Nephron (organoid): ENCODE results near the gene OCA2.

ENCODE experiments used
- H3K27ac Mint-ChIP-seq, 3 experiments: 2 replicates each; pipeline ENCODE4 v1.8.0; 2020; ENCODE audit warnings: mixed read lengths in 3 of 3, mild to moderate bottlenecking in 2 of 3, moderate library complexity in 1 of 3
- H3K27me3 Mint-ChIP-seq: 2 replicates; pipeline ENCODE4 v1.8.0; 2021; ENCODE audit warnings: low read depth, mild to moderate bottlenecking, moderate library complexity, mixed read lengths
- H3K36me3 Mint-ChIP-seq: 2 replicates; pipeline ENCODE4 v1.8.0; 2020; ENCODE audit warnings: low read depth, mixed read lengths
- H3K4me1 Mint-ChIP-seq: 2 replicates; pipeline ENCODE4 v1.8.0; 2020; ENCODE audit warnings: mixed read lengths
- H3K4me3 Mint-ChIP-seq, 3 experiments: 2 replicates each; pipeline ENCODE4 v1.8.0; 2020; ENCODE audit warnings: mild to moderate bottlenecking in 3 of 3, mixed read lengths in 3 of 3, moderate library complexity in 2 of 3
- H3K9me3 Mint-ChIP-seq: 2 replicates; pipeline ENCODE4 v1.8.0; 2020; ENCODE audit warnings: mixed read lengths
- TF ChIP-seq, protein P1 (sequence below), 3 experiments: fragments of 200-600 bp; sonication (generic); IDR thresholded peaks; one replicate each; pipeline ENCODE4 v1.5.0; 2021; ENCODE audit warnings: antibody characterized with exemption in 3 of 3; ENCODE audit not compliant: unreplicated experiment in 3 of 3

OCA2 gene

DNA sequence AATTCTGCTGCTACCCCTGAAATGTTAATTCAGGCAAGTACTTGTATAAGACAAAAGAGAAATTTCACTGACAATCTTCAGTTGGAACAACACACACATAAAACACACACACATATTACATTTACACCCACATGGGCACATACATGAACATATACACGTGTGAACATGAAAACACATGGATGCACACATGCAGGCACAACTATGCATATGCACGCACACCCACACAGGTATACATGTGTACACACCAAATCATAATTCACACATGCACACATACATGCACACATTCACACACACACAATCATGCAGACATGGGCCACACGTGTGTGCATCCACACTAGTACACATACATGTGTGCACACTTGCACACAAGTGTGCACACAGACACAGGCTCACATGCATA, 277.8 kb downstream of the OCA2 start:
- no peaks in the 10 kb centered on the region for H3K9me3 Mint-ChIP-seq
- TF ChIP-seq, protein P1, sequence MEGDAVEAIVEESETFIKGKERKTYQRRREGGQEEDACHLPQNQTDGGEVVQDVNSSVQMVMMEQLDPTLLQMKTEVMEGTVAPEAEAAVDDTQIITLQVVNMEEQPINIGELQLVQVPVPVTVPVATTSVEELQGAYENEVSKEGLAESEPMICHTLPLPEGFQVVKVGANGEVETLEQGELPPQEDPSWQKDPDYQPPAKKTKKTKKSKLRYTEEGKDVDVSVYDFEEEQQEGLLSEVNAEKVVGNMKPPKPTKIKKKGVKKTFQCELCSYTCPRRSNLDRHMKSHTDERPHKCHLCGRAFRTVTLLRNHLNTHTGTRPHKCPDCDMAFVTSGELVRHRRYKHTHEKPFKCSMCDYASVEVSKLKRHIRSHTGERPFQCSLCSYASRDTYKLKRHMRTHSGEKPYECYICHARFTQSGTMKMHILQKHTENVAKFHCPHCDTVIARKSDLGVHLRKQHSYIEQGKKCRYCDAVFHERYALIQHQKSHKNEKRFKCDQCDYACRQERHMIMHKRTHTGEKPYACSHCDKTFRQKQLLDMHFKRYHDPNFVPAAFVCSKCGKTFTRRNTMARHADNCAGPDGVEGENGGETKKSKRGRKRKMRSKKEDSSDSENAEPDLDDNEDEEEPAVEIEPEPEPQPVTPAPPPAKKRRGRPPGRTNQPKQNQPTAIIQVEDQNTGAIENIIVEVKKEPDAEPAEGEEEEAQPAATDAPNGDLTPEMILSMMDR (IDR thresholded peaks at IDR 0.05; ENCODE audit: unreplicated experiment in 3 of 3), result no peak
- peaks cover 5% of the 10 kb centered on the region for H3K27me3 Mint-ChIP-seq
- no peak overlapping the region for H3K4me3 Mint-ChIP-seq
- no peak overlapping the region for H3K27ac Mint-ChIP-seq
- H3K36me3 Mint-ChIP-seq, result no peaks in the 10 kb centered on the region
- H3K4me1 Mint-ChIP-seq, result no peaks in the 10 kb centered on the region

DNA sequence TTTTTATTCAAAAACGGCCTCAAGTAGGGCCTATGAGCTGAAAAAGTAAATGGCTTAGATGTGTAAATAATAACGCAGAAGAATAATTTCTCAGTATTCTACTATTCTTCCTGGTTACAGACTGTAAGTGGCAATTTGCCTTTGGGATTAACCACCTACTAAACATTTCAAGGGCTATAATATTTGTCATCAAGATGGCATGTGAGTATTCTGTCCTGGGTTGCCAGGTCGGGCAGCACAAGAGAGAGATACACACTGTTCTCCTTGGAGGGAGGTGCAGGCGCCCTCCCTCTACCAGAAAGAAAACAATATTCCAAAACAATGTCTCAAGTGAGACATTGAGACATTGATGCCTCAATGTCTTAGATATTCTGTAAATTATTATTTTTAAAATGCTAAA, 278.4 kb downstream of the OCA2 start:
- H3K36me3 Mint-ChIP-seq, result no peaks in the 10 kb centered on the region
- H3K4me1 Mint-ChIP-seq, result no peaks in the 10 kb centered on the region
- TF ChIP-seq, protein P1 (IDR thresholded peaks at IDR 0.05; ENCODE audit: unreplicated experiment in 3 of 3), result no peak
- no peaks in the 10 kb centered on the region for H3K9me3 Mint-ChIP-seq
- peaks cover 5% of the 10 kb centered on the region for H3K27me3 Mint-ChIP-seq
- H3K4me3 Mint-ChIP-seq, result no peak overlapping the region
- H3K27ac Mint-ChIP-seq, result no peak overlapping the region

DNA sequence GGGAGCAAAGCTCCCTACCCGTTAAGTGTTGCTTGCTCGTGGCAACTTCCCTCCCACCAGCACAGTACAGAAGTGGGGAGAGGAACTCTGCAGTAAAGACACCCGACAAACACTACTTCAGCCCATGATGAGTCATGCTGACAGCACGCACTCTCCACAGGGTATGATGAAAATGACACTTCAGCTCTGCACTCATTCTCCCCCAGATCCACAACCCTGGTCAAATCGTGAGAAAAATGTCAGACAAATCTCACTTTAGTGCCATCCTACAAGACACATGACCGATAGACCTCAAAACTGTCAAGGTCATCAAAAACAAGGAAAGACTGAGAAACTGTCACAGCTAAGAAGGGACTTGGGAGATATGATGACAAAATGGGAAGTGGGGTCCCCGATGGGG, 278.9 kb downstream of the OCA2 start:
- TF ChIP-seq, protein P1 (IDR thresholded peaks at IDR 0.05; ENCODE audit: unreplicated experiment in 3 of 3), result no peak
- no peak overlapping the region for H3K4me3 Mint-ChIP-seq
- no peaks in the 10 kb centered on the region for H3K36me3 Mint-ChIP-seq
- no peak overlapping the region for H3K27ac Mint-ChIP-seq
- H3K9me3 Mint-ChIP-seq, result no peaks in the 10 kb centered on the region
- H3K4me1 Mint-ChIP-seq, result no peaks in the 10 kb centered on the region
- H3K27me3 Mint-ChIP-seq, result peaks cover 5% of the 10 kb centered on the region

DNA sequence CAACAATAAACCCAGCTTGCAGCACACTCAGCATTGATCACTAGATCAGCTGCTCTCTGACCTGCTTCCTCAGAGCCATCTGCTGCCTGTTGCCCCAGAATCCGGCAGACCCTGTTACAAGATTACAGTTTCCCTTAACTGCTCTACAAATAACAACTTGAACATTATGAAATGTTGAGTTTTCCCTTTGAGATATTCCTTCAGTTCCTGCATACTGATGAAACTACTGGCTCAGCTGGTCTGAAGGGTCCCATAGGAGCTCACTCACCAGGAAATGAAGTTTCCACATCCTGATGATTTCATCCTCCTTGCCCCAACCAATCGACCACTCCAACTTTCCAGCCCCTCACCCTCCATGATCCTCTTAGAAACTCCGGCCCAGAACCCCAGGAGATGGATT, 281.9 kb downstream of the OCA2 start:
- Mint-ChIP-seq H3K4me3 (no peak overlapping the region), H3K4me1 (peaks cover 4% of the 10 kb centered on the region), H3K27ac (no peak overlapping the region), H3K27me3 (peaks cover 5% of the 10 kb centered on the region), H3K36me3 (no peaks in the 10 kb centered on the region), H3K9me3 (no peaks in the 10 kb centered on the region)
- TF ChIP-seq, protein P1 (IDR thresholded peaks at IDR 0.05; ENCODE audit: unreplicated experiment in 3 of 3), result no peak

DNA sequence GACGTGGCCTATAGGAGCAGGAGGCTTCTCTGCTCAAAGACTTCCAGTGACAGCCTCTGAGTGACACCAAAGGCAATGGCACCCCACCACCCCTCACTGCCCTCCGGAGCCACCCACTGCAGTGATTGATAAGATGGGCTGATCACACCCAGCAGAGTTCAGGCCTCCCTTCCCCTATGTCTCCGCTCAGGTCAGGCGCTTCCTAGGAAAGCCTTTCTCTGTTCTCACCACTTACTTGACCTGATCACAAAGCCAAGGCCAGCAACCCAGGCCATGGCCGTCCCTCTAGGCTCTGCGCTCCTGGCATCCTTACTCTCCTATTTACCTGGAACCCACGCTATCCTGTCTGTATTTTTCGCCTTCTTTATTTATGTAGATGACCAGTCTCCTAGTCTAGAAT, 282.3 kb downstream of the OCA2 start:
- TF ChIP-seq, protein P1 (IDR thresholded peaks at IDR 0.05; ENCODE audit: unreplicated experiment in 3 of 3), result no peak
- H3K27ac Mint-ChIP-seq, result no peak overlapping the region
- no peak overlapping the region for H3K4me3 Mint-ChIP-seq
- peaks cover 4% of the 10 kb centered on the region for H3K4me1 Mint-ChIP-seq
- H3K9me3 Mint-ChIP-seq, result no peaks in the 10 kb centered on the region
- no peaks in the 10 kb centered on the region for H3K36me3 Mint-ChIP-seq
- H3K27me3 Mint-ChIP-seq, result peaks cover 5% of the 10 kb centered on the region

DNA sequence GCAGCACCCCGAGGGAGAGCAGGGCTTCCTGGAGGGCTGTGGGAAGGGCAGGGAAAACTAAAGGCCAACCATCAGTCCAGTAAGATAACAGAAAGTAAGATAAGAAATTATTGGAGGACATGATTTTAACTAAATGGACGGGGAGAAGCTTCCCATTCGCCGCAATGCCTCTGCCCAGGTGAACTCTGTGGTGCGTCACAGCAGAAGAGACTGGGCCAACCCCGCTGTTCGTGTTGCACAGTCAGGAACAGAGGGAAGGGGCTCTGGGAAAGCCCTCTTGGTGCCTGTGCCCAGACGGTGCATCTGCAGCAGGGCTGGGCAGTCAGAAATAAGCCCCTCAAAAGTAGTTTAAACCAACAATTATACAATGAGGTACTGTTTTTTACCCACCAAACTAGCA, 284.1 kb downstream of the OCA2 start:
- Mint-ChIP-seq H3K4me1 (peaks cover 4% of the 10 kb centered on the region), H3K27me3 (peaks cover 5% of the 10 kb centered on the region), H3K4me3 (no peak overlapping the region), H3K27ac (no peak overlapping the region), H3K36me3 (no peaks in the 10 kb centered on the region), H3K9me3 (no peaks in the 10 kb centered on the region)
- TF ChIP-seq, protein P1 (IDR thresholded peaks at IDR 0.05; ENCODE audit: unreplicated experiment in 3 of 3), result no peak
